Lung microvascular endothelial cell (primary cell): Measurements from ENCODE around the gene LIN9. TPM values are rescaled to one million over a fixed set of nuclear protein-coding genes. Genes with fewer than 3 reads are reported as not detected.

ENCODE experiments used
- total RNA-seq: library from RNA; depleted of rRNA; stranded (reverse); fragments of >200 nt; gene quantifications from 2 replicates; pipeline ENCODE4 v1.2.1, GENCODE V29; 2014

The LIN9 gene
- total RNA-seq, 1 donor from 2014 or later = 3.0 TPM

Other genes with a start within 250 kb of the LIN9 start
- gene H3-3A, start 246.4 kb downstream of the LIN9 start, total RNA-seq = 200 and 336 TPM in 2 replicates
- gene ACBD3, start 122.4 kb downstream of the LIN9 start, total RNA-seq = 22.7 and 33.9 TPM in 2 replicates
- gene MIXL1, start 85.5 kb downstream of the LIN9 start, total RNA-seq = under 0.01 TPM in 1 of 2 replicates, not detected in the other
- 67.9 and 93.1 TPM in 2 replicates for gene PARP1, start 98.9 kb upstream of the LIN9 start, total RNA-seq
- gene STUM, start 239.6 kb upstream of the LIN9 start, total RNA-seq = under 0.01 and 0.20 TPM in 2 replicates